ENCODE measurements around the gene WNT9A. TPM values are rescaled to one million over a fixed set of nuclear protein-coding genes. Genes with fewer than 3 reads are reported as not detected.
"Not testable (repeated sequence)": the region's sequence is repeated elsewhere in the genome, so short reads cannot be mapped to it uniquely, and the experiment has no call there.

Gene WNT9A
- under 1 TPM; 0.05 to 0.08 (median 0.05) TPM for total RNA-seq

GRCh38 chr1:227947676-227948492, at the start of gene WNT9A:
WNT9A (minus strand) TSS chr1:227947932; CDS start chr1:227947887, 45 bp downstream.
- no peaks in the 10 kb centered on the region for H3K9me3 Mint-ChIP-seq
- H3K36me3 Mint-ChIP-seq (ENCODE audit: insufficient read depth), result no peaks in the 10 kb centered on the region
- ATAC-seq, result peak; percentile 55 to 59
- DNase-seq, result no peak
- H3K27me3 Mint-ChIP-seq (ENCODE audit: low read depth), result peaks cover 16% of the 10 kb centered on the region
- H3K4me1 Mint-ChIP-seq (ENCODE audit: low read depth), result peaks cover 11% of the 10 kb centered on the region
- H3K4me3 Mint-ChIP-seq, result peak within 1 kb of the TSS; percentile 72

- DNase-seq (no peak), ATAC-seq (no peak)
- Mint-ChIP-seq H3K36me3 (ENCODE audit: insufficient read depth) (no peaks in the 10 kb centered on the region), H3K4me3 (no peak overlapping the region), H3K9me3 (peaks cover 26% of the 10 kb centered on the region), H3K27me3 (ENCODE audit: low read depth) (peaks cover 13% of the 10 kb centered on the region), H3K4me1 (ENCODE audit: low read depth) (no peaks in the 10 kb centered on the region)
Measured at GRCh38 chr1:227996187-227996950, 48.6 kb upstream of the WNT9A start.

- H3K9me3 Mint-ChIP-seq, result peaks cover 26% of the 10 kb centered on the region
- no peak for DNase-seq
- no peak for ATAC-seq
- peaks cover 18% of the 10 kb centered on the region for H3K27me3 Mint-ChIP-seq (ENCODE audit: low read depth)
- no peaks in the 10 kb centered on the region for H3K4me1 Mint-ChIP-seq (ENCODE audit: low read depth)
- no peak overlapping the region for H3K4me3 Mint-ChIP-seq
- no peaks in the 10 kb centered on the region for H3K36me3 Mint-ChIP-seq (ENCODE audit: insufficient read depth)
Measured at GRCh38 chr1:227994632-227995300, 47.0 kb upstream of the WNT9A start.

- ATAC-seq (no peak), DNase-seq (no peak)
- H3K27me3 Mint-ChIP-seq (ENCODE audit: low read depth), result peaks cover 30% of the 10 kb centered on the region
- H3K4me3 Mint-ChIP-seq, result no peak overlapping the region
- H3K9me3 Mint-ChIP-seq, result peaks cover 8% of the 10 kb centered on the region
- no peaks in the 10 kb centered on the region for H3K4me1 Mint-ChIP-seq (ENCODE audit: low read depth)
- no peaks in the 10 kb centered on the region for H3K36me3 Mint-ChIP-seq (ENCODE audit: insufficient read depth)
Measured at GRCh38 chr1:227987181-227987580, 39.4 kb upstream of the WNT9A start.

- not testable (repeated sequence) for H3K4me3 Mint-ChIP-seq; H3K4me1 Mint-ChIP-seq (ENCODE audit: low read depth); H3K36me3 Mint-ChIP-seq (ENCODE audit: insufficient read depth); ATAC-seq; H3K27me3 Mint-ChIP-seq (ENCODE audit: low read depth); H3K9me3 Mint-ChIP-seq; DNase-seq
Measured at GRCh38 chr1:227975583-227976283, 28.0 kb upstream of the WNT9A start.

GRCh38 chr1:227973724-227974288, 26.1 kb upstream of the WNT9A start:
- not testable (repeated sequence) for H3K36me3 Mint-ChIP-seq (ENCODE audit: insufficient read depth); H3K4me3 Mint-ChIP-seq; H3K27me3 Mint-ChIP-seq (ENCODE audit: low read depth); H3K9me3 Mint-ChIP-seq; DNase-seq; H3K4me1 Mint-ChIP-seq (ENCODE audit: low read depth); ATAC-seq

- ATAC-seq; H3K4me1 Mint-ChIP-seq (ENCODE audit: low read depth); H3K9me3 Mint-ChIP-seq; H3K36me3 Mint-ChIP-seq (ENCODE audit: insufficient read depth); H3K27me3 Mint-ChIP-seq (ENCODE audit: low read depth); H3K4me3 Mint-ChIP-seq; DNase-seq: not testable (repeated sequence)
Measured at GRCh38 chr1:227972843-227973374, 25.2 kb upstream of the WNT9A start.

GRCh38 chr1:227972283-227972679, 24.5 kb upstream of the WNT9A start:
- not testable (repeated sequence) for H3K36me3 Mint-ChIP-seq (ENCODE audit: insufficient read depth); H3K4me1 Mint-ChIP-seq (ENCODE audit: low read depth); H3K4me3 Mint-ChIP-seq; H3K9me3 Mint-ChIP-seq; DNase-seq; ATAC-seq; H3K27me3 Mint-ChIP-seq (ENCODE audit: low read depth)

GRCh38 chr1:227971643-227972282, 24.0 kb upstream of the WNT9A start:
- not testable (repeated sequence) for H3K4me1 Mint-ChIP-seq (ENCODE audit: low read depth); DNase-seq; H3K36me3 Mint-ChIP-seq (ENCODE audit: insufficient read depth); H3K27me3 Mint-ChIP-seq (ENCODE audit: low read depth); H3K4me3 Mint-ChIP-seq; ATAC-seq; H3K9me3 Mint-ChIP-seq

GRCh38 chr1:227971216-227971615, 23.5 kb upstream of the WNT9A start:
- not testable (repeated sequence) for H3K36me3 Mint-ChIP-seq (ENCODE audit: insufficient read depth); H3K27me3 Mint-ChIP-seq (ENCODE audit: low read depth); H3K4me1 Mint-ChIP-seq (ENCODE audit: low read depth); H3K4me3 Mint-ChIP-seq; H3K9me3 Mint-ChIP-seq; DNase-seq; ATAC-seq

- H3K9me3 Mint-ChIP-seq; H3K4me1 Mint-ChIP-seq (ENCODE audit: low read depth); ATAC-seq; H3K36me3 Mint-ChIP-seq (ENCODE audit: insufficient read depth); DNase-seq; H3K4me3 Mint-ChIP-seq; H3K27me3 Mint-ChIP-seq (ENCODE audit: low read depth): not testable (repeated sequence)
Measured at GRCh38 chr1:227970076-227970995, 22.6 kb upstream of the WNT9A start.

GRCh38 chr1:227967815-227968214, 20.1 kb upstream of the WNT9A start:
- not testable (repeated sequence) for H3K4me1 Mint-ChIP-seq (ENCODE audit: low read depth); H3K9me3 Mint-ChIP-seq; H3K4me3 Mint-ChIP-seq; H3K27me3 Mint-ChIP-seq (ENCODE audit: low read depth); DNase-seq; H3K36me3 Mint-ChIP-seq (ENCODE audit: insufficient read depth); ATAC-seq
